Measurements from ENCODE around the gene LRRC42. TPM values are rescaled to one million over a fixed set of nuclear protein-coding genes. Genes with fewer than 3 reads are reported as not detected.
"Not testable (repeated sequence)": the region's sequence is repeated elsewhere in the genome, so short reads cannot be mapped to it uniquely, and the experiment has no call there.

The LRRC42 gene
- polyA plus RNA-seq, 3 donors = 43.7 to 49.9 (median 46.9) TPM

DNA sequence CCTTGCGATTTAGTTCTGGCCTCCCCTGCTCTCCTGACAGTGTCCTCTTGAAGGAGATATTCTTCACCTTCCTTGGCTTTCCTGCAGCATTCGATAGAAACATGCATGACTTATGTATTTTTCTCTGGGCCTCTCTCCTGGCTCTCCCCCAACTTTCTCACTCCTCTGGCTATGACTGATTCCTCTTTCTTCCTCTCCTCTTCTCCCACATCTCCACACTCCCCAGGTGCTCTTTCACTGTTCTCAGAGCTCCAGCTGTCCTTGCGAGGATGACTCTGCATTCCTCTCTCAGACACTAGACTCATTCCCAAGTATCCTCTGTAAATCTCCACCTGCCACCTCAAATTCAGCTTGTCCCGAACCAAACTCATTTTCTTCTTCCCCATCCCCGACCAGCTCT lies 18.0 kb downstream of the LRRC42 start:
- no peak for DNase-seq (ENCODE audit: low read depth in 3 of 3, low spot score in 2 of 3)

DNA sequence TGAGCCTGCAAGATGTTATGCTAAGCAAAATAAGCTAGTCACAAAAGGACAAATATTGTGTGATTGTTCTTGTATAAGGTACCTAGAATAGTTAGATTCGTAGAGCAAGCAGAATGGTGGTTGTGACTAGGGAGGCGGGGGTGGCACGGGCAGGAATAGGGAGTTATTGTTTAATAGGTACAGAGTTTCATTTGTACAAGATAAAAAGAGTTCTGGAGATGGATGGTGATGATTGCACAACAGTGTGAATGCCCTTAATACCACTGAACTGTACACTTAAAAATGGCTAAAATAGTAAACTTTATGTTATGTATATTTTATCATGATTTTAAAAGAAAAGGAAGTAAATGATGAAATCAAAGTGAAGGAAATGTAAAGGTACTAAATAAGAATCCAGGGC lies 20.6 kb downstream of the LRRC42 start:
- no peak for DNase-seq (ENCODE audit: low read depth in 3 of 3, low spot score in 2 of 3)

DNA sequence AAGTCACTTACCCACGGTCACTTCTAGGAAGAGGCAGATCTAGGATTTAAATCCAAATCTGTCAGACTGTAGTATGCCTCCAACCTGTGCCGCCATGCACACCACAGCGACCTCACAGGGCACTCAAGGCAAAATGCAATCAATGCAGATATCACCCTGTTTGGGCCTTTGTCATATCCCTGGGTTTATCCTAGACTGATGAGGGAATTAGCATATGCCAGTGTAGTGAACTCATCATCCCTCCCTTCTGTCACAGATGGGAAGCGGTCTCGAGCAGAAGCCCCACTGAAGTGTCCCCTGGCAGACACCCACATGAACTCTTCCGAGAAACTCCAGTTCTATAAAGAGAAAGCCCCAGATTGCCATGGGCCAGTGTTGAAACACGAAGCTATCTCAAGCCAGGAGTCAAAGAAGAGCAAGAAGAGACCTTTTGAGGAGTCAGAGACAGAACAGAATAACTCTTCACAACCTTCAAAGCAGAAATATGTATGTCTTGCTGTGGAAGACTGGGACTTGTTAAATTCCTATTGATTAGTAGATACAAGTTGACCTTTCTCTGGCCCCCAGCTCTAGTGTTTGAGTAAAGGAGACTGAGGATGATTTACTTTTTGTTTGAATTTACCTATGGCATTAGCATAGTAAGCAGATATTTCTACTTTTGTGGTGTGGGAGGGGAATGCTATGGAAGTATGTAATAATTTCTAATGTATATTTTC lies 21.4 kb downstream of the LRRC42 start:
- no peak for DNase-seq (ENCODE audit: low read depth in 3 of 3, low spot score in 2 of 3)

DNA sequence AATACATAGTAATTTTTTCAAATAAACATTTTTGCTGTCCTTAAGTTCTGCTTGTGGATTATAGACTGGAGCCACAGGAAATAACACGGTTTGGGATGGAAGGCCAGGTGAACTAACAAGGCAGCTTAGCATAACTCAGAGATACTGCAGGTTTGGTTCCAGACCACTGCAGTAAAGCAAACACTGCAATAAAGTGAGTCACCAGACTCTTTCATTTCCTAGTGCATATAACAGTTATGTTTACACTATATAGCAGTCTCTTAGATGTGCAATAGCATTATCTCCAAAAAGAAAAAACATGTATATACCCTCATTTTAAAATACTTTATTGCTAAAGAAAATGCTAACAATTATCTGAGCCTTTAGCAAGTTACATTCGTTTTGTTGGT lies 22.0 kb downstream of the LRRC42 start:
- no peak for DNase-seq (ENCODE audit: low read depth in 3 of 3, low spot score in 2 of 3)

DNA sequence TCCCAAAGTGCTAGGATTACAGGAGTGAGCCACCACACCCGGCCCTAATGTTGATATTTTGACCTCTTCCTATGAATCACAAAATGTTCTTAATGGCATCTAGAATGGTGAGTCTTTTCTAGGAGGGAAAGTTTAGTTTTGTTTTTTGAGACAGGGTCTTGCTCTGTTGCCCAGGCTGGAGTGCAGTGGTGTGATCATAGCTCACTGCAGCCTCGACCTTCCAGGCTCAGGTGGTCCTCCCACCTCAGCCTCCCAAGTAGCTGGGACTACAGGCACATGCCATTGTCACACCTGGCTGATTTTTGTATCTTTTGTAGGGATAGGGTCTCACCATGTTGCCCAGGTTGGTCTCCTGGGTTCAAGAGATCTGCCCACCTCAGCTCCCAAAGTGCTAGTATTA lies 23.2 kb downstream of the LRRC42 start:
- DNase-seq (ENCODE audit: low read depth in 3 of 3, low spot score in 2 of 3) = not testable (repeated sequence)

DNA sequence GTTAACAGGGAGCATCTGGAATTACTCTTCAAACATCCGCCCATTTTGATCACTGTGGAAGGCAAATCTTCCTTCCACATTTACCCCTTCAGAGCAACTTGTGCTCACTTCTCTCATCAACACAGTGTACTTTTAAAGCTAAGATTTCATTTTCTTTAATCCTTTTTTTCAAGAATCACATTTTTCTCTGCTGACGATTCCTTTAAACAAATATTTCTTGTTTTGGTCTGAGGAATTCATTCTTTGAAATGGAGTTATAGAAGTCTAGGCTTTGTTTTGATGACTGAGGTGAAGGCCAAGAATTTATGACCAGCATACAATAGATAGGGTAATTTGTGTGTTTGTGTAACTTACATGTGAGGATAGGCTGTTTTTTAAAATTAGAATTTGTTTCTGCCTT lies 25.6 kb downstream of the LRRC42 start:
- no peak for DNase-seq (ENCODE audit: low read depth in 3 of 3, low spot score in 2 of 3)

DNA sequence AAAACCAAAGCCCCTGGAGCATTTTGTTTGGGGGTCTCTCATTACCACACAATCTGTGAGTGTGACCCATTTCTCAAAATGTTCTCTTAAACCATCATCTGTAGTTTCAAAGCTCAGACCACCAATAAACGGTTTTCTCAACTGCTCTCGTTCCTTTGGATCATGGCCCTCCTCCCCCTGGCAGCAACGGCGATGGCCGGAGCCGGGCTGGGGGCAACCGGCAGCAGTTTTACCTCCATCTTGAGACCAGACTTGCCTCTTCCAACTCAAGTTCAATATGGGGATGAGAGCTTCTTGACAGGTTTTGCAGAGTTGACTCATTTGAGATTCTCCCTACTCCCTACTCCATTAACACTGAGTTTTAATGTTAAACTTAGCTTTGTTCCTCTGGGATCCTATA lies 29.7 kb downstream of the LRRC42 start:
- DNase-seq (ENCODE audit: low read depth in 3 of 3, low spot score in 2 of 3) = no peak

DNA sequence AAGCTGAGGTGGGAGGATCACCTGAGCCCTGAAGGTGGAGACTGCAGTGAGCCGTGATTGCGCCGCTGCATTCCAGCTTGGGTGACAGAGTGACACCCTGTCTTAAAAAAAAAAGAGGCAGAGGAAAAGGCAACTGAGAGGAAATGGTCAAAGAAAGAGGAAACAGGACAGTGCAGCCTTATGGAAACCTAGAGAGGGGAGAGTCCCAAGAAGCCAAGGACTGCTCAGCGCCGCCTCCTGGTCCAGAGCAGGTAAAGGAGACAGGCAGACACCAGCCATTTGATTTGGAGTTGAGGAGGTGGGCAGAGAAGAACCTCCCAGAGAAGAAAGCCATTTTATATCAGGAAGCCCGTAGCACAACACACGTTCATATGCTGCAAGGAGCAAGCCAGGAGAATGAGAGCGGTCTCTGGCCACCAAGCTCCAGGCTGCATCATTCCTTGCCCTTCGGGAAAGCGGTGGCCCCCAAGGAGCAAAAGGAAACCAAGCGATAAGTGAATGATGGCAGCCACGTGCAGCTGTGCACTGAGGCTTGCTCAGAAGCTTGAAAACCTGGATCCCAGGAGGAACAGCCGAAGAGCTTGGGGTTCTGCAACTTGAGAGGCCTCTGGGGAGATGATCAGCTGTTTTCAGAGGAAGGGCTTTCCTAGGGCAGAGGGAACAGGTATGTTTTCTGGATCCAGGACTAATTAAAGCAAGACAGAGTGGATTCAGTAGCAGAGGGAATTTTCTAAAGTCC lies 33.7 kb downstream of the LRRC42 start:
- no peak for DNase-seq (ENCODE audit: low read depth in 3 of 3, low spot score in 2 of 3)

DNA sequence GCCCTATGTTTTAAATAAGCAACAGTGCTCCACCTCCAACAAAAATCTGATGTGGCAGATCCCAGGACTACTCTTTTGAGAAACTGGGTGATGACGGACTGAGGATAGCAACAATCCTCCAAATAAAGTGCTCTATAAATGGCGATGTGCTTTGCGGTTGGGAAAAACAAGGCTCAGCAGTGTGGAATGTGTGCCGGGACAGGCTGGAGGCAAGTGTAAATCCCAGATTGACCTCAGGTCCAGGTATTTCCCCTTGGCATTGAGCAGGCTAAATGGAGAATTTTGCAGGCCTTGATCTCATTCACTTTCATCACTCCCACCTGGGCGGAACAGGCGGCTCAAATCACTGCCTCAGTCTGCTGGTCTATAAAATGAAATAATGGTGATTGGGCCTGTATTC lies 35.1 kb downstream of the LRRC42 start:
- no peak for DNase-seq (ENCODE audit: low read depth in 3 of 3, low spot score in 2 of 3)

DNA sequence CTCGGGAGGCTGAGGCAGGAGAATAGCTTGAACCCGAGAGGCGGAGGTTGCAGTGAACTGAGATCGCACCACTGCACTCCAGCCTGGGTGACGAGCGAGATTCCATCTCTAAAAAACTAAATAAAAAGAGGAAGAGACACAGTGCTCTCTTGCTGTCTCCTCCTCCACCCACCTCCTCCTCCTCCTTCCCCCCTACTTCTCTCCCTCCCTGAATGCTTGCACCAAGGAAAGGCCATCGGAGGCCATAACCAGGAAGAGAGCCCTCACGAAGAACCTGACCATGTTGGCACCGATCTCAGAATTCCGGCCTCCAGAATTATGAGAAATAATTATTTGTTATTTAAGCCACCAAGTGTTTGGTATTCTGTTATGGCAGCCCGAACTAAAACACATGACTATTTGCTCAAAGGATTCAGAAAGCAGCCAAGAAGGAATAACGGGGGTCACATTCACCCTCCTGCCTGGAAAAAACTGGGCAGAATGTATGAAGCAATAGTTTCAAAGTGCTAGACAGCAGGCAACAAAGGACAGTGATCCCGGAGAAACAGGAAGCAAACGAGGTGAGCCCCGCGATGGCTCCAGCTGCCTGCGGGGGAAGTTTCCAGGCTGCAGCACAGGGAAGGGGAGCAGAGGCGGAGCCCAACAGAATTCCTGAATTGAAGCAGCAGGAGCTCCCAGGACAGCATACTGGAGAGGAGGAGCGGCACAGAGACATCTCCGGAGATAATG lies 36.0 kb downstream of the LRRC42 start:
- peak; percentile 10 to 36 (median 29) for DNase-seq (ENCODE audit: low read depth in 3 of 3, low spot score in 2 of 3)

DNA sequence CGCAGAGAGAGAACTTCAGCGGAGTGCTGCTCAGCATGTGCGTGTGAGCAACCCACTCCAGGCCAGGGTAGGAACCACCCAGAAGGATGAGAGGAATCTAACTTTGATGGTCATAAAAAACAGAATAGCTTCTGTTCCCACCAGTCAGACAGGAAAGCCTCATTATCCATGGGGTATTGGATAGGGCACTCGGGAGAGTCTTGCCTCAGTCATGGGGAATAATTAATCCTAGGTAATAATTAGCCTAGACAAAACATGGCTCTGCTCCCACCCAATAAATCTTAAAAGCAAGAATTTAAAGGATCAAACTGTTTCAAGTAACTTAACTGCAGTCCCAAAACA lies 36.6 kb downstream of the LRRC42 start:
- peak; percentile 12 to 29 (median 24) for DNase-seq (ENCODE audit: low read depth in 3 of 3, low spot score in 2 of 3)

DNA sequence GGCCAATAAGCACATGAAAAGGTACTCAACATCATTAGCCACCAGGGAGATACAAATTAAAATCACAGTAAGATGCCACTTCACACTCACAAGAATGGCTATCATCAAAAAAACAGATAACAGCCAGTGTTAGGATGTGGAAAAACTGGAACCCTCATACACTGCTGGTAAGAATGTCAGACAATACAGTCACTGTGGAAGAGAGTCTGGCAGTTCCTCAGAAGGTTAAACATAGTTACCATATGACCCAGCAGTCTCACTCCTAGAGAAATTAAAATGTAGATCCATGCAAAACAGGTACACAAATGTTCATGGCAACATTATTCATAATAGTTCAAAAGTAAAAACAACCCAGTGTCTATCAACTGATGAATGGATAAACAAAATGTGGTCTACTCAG lies 38.6 kb downstream of the LRRC42 start:
- DNase-seq (ENCODE audit: low read depth in 3 of 3, low spot score in 2 of 3) = no peak

DNA sequence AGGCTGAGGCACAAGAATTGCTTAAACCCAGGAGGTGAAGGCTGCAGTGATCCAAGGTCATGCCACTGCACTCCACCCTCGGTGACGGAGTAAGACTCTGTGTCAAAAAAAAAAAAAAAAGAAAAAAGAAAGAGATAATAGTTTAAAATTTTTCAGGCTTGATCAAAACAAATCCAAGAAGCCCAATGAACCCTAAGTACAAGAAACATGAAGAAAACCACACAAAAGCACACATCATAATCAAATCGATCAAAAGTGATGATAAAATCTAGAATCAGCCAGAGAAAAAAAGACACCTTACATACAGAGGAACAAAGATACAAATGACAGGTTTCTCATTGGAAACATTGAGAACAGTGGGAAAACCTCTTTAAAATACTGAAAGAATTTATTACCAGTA lies 40.3 kb downstream of the LRRC42 start:
- no peak for DNase-seq (ENCODE audit: low read depth in 3 of 3, low spot score in 2 of 3)

DNA sequence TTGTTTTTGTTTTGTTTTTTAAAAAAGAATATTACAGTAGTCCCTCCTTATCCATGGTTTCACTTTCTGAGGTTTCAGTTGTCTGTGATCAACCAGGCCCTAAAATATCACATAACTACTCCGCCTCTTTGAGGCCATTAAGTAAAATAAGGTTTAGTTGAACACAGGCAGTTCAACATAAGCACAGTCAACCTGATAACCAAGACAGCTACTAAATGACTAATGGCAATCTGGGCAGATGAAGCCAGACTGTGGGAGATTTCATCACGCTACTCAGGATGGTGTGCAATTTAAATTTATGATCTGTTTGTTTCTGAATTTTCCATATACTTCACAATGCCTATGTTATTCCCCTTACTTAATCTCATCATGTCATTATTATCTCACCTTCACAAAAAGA lies 41.7 kb downstream of the LRRC42 start:
- DNase-seq (ENCODE audit: low read depth in 3 of 3, low spot score in 2 of 3) = no peak

DNA sequence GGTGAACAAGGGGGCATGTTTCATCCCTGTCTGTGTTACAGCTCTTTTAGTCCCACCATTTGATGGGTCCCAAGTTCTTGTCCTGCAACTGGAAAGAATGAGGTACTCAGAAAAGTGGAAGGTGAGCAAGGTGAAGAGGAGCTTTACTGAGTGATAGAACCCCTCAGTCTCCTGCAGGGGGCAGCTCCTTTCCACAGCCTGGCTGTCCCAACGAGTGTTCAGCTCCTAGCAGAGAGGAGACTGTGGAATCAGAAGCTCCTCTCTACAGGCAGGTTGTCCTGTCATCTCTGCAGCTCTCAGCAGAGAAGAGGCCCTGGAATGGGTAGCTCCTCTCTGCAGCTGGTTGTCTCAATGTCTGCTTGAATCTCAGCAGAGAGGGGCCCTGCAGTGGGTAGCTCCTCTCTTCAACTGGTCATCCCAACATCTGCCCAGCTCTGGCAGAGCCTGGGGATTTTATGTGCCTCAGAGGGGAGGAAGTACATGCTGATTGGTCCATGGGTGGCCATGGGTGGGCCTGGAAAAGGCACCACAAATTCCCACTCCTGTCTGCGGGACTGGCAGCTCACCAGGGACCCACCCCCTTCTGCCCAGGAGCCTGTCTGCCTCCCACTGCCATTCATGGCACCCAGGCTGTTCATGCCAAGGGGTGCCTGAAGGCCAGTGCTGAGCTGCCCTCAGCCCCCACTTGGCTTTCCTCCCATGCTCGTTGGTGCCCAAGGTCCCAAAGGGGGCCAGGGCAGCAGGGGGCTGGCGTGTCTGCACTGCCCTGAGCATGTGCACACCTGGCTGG lies 46.1 kb downstream of the LRRC42 start:
- DNase-seq (ENCODE audit: low read depth in 3 of 3, low spot score in 2 of 3) = no peak

DNA sequence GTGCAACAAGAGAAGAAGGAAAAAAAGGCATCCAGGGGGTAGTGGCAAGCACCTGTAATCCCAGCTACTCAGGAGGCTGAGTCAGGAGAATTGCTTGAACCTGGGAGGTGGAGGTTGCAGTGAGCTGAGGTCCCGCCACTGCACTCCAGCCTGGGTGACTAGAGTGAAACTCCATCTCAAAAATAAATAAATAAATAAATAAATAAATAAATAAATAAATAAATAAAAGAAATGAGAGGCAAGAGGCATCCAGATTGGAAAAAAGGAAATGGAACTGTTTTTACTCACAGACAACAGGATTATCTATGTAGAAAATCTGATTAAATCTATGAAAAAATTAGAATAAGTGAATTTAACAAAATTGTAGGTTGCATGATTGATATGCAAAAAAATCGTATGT lies 48.4 kb downstream of the LRRC42 start:
- not testable (repeated sequence) for DNase-seq (ENCODE audit: low read depth in 3 of 3, low spot score in 2 of 3)

DNA sequence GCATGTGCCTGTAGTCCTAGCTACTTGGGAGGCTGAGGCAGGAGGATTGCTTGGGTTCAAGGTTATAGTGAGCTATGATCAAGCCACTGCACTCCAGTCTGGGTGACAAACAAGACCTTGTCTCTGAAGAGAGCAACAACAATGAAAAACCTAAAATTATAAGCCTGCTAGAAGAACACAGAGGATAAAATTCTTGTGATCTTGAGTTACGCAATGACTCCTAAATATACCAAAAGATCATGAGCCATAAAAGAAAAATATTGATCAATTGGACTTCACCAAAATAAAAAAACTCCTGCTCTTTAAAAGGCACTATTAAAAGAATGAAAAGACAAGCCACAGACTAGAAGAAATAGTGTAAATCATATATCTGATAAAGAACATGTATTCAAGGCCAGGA lies 49.5 kb downstream of the LRRC42 start:
- DNase-seq (ENCODE audit: low read depth in 3 of 3, low spot score in 2 of 3) = no peak

DNA sequence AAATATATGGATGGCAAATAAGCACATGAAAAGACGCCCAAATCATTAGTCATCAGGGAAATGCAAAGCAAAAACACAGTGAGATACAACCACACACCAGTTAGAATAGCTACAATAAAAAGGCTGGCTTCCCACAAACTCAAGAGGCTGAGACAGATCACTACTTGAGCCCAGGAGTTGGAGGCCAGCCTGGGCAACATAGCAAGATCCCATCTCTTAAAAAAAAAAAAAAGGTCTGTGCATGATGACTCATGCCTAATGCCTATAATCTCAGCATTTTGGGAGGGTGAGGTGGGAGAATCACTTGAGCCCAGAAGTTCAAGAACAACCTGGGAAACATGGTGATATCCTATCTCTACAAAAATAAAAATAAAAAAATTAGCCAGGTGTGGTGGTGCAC lies 52.1 kb downstream of the LRRC42 start:
- DNase-seq (ENCODE audit: low read depth in 3 of 3, low spot score in 2 of 3) = no peak

DNA sequence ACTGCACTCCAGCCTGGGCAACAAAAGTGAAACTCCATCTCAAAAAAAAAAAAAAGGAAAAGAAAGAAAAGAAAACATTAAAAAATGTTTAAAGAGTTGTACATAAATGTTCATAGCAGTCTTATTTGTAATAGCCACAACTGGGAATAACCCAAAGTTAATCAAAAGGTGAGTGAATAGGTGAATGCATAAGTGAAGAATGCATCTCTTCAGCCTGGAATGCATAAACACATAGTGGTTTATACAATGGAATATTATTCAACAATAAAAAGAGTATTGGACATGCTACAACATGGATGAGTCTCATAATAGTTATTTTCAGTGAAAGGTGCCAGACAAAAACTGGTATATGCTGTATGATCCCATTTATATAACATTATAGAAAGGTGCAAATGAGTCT lies 53.8 kb downstream of the LRRC42 start:
- no peak for DNase-seq (ENCODE audit: low read depth in 3 of 3, low spot score in 2 of 3)

DNA sequence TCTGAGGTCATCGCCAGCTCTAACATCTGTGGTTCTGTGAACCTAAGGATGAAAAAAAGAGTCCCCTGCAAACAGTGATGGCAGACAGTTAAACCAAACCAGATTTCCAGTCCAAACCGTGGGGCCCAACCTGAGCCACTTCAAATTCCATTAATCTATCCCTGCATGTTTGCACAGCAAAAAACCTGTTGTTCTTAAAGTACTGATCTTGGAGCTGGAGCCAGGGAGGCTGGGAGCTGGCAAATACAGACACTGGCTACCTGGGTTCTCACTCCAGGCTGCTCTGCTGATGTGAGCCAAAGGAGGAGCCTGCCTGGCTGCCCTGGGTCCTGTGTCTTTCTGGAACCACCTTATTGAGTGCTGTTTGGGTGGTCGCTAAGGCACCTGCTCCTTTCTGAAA lies 55.4 kb downstream of the LRRC42 start:
- no peak for DNase-seq (ENCODE audit: low read depth in 3 of 3, low spot score in 2 of 3)
